OCI-LY1 (cell line): ENCODE results near the gene DYDC2.

ENCODE experiments used
- H2AFZ ChIP-seq: fragments of 200-600 bp; sonication (generic), shearing (Covaris generic); 2 replicates; pipeline ENCODE4 v1.6.0; 2014; ENCODE audit warnings: antibody characterized with exemption, mild to moderate bottlenecking, low read length
- H3F3A ChIP-seq: fragments of 200-600 bp; sonication (generic), shearing (Covaris generic); 2 replicates; pipeline ENCODE4 v1.6.0; 2014; ENCODE audit warnings: mild to moderate bottlenecking, antibody characterized with exemption, low read length, moderate library complexity; ENCODE audit not compliant: insufficient read depth
- H3K27ac ChIP-seq: fragments of 200-600 bp; sonication (generic); 2 replicates; pipeline ENCODE4 v1.5.1; 2014; ENCODE audit warnings: low read length, mixed run types, mild to moderate bottlenecking, low read depth; ENCODE audit not compliant: poor library complexity, severe bottlenecking
- H3K27me3 ChIP-seq: fragments of 200-600 bp; sonication (generic); 2 replicates; pipeline ENCODE4 v1.6.0; 2014; ENCODE audit warnings: antibody characterized with exemption, mild to moderate bottlenecking, low read length, moderate library complexity; ENCODE audit not compliant: insufficient read depth
- H3K36me3 ChIP-seq: fragments of 200-600 bp; sonication (generic); 2 replicates; pipeline ENCODE4 v1.6.1; 2014; ENCODE audit warnings: mild to moderate bottlenecking, antibody characterized with exemption, low read length, moderate library complexity, mixed read lengths; ENCODE audit not compliant: insufficient read depth
- H3K4me1 ChIP-seq: fragments of 200-600 bp; sonication (generic); 2 replicates; pipeline ENCODE4 v1.5.1; 2014; ENCODE audit warnings: mild to moderate bottlenecking, low read length, moderate library complexity; ENCODE audit not compliant: insufficient read depth, severe bottlenecking
- H3K4me2 ChIP-seq: fragments of 200-600 bp; sonication (generic), shearing (Covaris generic); 2 replicates; pipeline ENCODE4 v1.6.1; 2014; ENCODE audit warnings: low read length
- H3K4me3 ChIP-seq: fragments of 200-600 bp; sonication (generic); 2 replicates; pipeline ENCODE4 v1.5.1; 2014; ENCODE audit warnings: low read length, low read depth, mild to moderate bottlenecking, mixed read lengths; ENCODE audit not compliant: poor library complexity, severe bottlenecking
- H3K79me2 ChIP-seq: fragments of 200-600 bp; shearing (Covaris generic); 2 replicates; pipeline ENCODE4 v1.6.1; 2016; ENCODE audit warnings: mixed run types, low read length, mixed read lengths; ENCODE audit not compliant: insufficient read depth
- H3K9ac ChIP-seq: fragments of 200-600 bp; sonication (generic), shearing (Covaris generic); 2 replicates; pipeline ENCODE4 v1.6.1; 2014; ENCODE audit warnings: mild to moderate bottlenecking, low read length, mixed read lengths
- H3K9me2 ChIP-seq: fragments of 200-600 bp; sonication (generic), shearing (Covaris generic); 2 replicates; pipeline ENCODE4 v1.6.1; 2014; ENCODE audit warnings: low read depth, mild to moderate bottlenecking, low read length, mixed read lengths
- H3K9me3 ChIP-seq: fragments of 200-600 bp; shearing (Covaris generic); 2 replicates; pipeline ENCODE4 v1.6.1; 2014; ENCODE audit warnings: low read length, mixed read lengths
- H4K20me1 ChIP-seq: fragments of 200-600 bp; sonication (generic), shearing (Covaris generic); 2 replicates; pipeline ENCODE4 v1.6.0; 2016; ENCODE audit warnings: mild to moderate bottlenecking, low read length; ENCODE audit not compliant: insufficient read depth
- EZH2 ChIP-seq: fragments of 200-600 bp; sonication (generic), shearing (Covaris generic); IDR thresholded peaks from 2 replicates; pipeline ENCODE4 v1.8.0; 2017; ENCODE audit warnings: borderline replicate concordance, mixed run types, mild to moderate bottlenecking, antibody characterized with exemption, low read length, moderate library complexity, mixed read lengths
- TF ChIP-seq, protein P1 (sequence below): fragments of 200-600 bp; sonication (generic), shearing (Covaris generic); IDR thresholded peaks from 2 replicates; pipeline ENCODE4 v1.5.1; 2017; ENCODE audit warnings: mild to moderate bottlenecking, antibody characterized with exemption, low read length, moderate library complexity, mixed read lengths

The DYDC2 gene

DNA sequence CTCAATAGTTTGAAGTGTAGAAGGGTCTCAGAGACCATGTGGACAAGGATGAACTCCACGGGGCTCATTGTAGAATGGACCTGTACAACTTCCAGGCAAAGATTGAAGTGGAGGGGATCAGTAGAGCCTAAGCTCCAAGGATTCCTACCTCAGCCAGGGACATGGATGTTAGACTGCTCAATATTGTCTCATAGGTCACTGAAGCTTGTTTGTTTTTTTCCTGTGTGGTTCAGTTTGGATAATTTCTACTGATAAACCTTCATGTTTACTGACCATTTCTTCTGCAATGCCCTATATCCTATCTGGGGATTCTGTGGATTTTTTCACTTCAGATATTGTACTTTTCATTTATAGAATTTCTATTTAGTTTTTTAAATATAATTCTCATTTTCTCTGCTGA lies 8.9 kb downstream of the DYDC2 start:
- no peak overlapping the region for H3K4me2 ChIP-seq
- no peaks in the 10 kb centered on the region for H3K4me1 ChIP-seq
- no peaks in the 10 kb centered on the region for H3F3A ChIP-seq
- no peak overlapping the region for H2AFZ ChIP-seq
- H3K9me2 ChIP-seq = no peaks in the 10 kb centered on the region
- H3K79me2 ChIP-seq = no peaks in the 10 kb centered on the region
- no peak overlapping the region for H3K27ac ChIP-seq
- no peaks in the 10 kb centered on the region for H3K9me3 ChIP-seq
- H3K4me3 ChIP-seq = no peak overlapping the region
- H4K20me1 ChIP-seq = no peaks in the 10 kb centered on the region
- H3K36me3 ChIP-seq = no peaks in the 10 kb centered on the region
- H3K9ac ChIP-seq = no peak overlapping the region
- H3K27me3 ChIP-seq = no peaks in the 10 kb centered on the region
- no peak for TF ChIP-seq EZH2
- TF ChIP-seq, protein P1, sequence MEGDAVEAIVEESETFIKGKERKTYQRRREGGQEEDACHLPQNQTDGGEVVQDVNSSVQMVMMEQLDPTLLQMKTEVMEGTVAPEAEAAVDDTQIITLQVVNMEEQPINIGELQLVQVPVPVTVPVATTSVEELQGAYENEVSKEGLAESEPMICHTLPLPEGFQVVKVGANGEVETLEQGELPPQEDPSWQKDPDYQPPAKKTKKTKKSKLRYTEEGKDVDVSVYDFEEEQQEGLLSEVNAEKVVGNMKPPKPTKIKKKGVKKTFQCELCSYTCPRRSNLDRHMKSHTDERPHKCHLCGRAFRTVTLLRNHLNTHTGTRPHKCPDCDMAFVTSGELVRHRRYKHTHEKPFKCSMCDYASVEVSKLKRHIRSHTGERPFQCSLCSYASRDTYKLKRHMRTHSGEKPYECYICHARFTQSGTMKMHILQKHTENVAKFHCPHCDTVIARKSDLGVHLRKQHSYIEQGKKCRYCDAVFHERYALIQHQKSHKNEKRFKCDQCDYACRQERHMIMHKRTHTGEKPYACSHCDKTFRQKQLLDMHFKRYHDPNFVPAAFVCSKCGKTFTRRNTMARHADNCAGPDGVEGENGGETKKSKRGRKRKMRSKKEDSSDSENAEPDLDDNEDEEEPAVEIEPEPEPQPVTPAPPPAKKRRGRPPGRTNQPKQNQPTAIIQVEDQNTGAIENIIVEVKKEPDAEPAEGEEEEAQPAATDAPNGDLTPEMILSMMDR = no peak

- Histone ChIP-seq H3K27me3 (no peaks in the 10 kb centered on the region; the same call in 1 of the 2 replicates), H3K4me3 (no peak overlapping the region), H3K9me2 (no peaks in the 10 kb centered on the region)
Observed at GRCh38 chr10:80371467-80371866, 14.9 kb downstream of the DYDC2 start.

DNA sequence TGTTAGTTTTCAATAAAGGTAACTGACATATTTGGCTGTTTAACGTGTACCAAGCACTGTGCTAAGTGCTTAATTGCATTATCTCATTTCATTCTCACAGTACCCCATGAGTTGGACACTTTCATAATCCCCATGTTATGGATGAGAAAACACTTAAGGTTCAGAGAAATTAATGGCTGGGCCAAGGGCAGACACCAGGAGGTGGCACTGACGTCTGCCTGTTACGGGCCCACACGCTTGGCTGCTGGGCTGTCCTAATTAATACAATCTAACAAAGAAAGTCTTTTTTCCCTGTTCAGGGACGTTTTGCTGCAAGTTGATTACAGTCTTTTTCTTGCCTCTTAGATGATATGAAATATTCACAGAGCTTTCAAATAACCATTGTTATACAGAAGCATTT lies 16.1 kb downstream of the DYDC2 start:
- no peak overlapping the region for H3K4me2 ChIP-seq
- TF ChIP-seq EZH2 = no peak
- TF ChIP-seq, protein P1 = no peak

More at GRCh38 chr10:80371467-80371866, 14.9 kb downstream of the DYDC2 start:
- Histone ChIP-seq H3K9ac (no peak overlapping the region), H3K4me2 (no peak overlapping the region), H4K20me1 (no peaks in the 10 kb centered on the region), H3K4me1 (no peaks in the 10 kb centered on the region), H3K27ac (no peak overlapping the region), H3K9me3 (no peaks in the 10 kb centered on the region), H3F3A (no peaks in the 10 kb centered on the region), H3K79me2 (no peaks in the 10 kb centered on the region), H2AFZ (no peak overlapping the region), H3K36me3 (no peaks in the 10 kb centered on the region)
- TF ChIP-seq EZH2 = no peak

GRCh38 chr10:80373502-80373901 lies 16.9 kb downstream of the DYDC2 start:
- no peaks in the 10 kb centered on the region for H3F3A ChIP-seq
- no peak overlapping the region for H2AFZ ChIP-seq
- H3K36me3 ChIP-seq = no peaks in the 10 kb centered on the region
- no peak overlapping the region for H3K4me2 ChIP-seq
- H3K27ac ChIP-seq = no peak overlapping the region
- H3K27me3 ChIP-seq = no peaks in the 10 kb centered on the region; the same call in 1 of the 2 replicates
- no peaks in the 10 kb centered on the region for H3K79me2 ChIP-seq
- no peaks in the 10 kb centered on the region for H3K9me3 ChIP-seq
- no peaks in the 10 kb centered on the region for H4K20me1 ChIP-seq
- no peaks in the 10 kb centered on the region for H3K9me2 ChIP-seq
- H3K4me1 ChIP-seq = no peaks in the 10 kb centered on the region
- H3K9ac ChIP-seq = no peak overlapping the region
- no peak overlapping the region for H3K4me3 ChIP-seq
- TF ChIP-seq, protein P1 = no peak
- no peak for TF ChIP-seq EZH2

More for the DNA sequence above, 16.1 kb downstream of the DYDC2 start:
- Histone ChIP-seq H3K4me1 (no peaks in the 10 kb centered on the region), H3K79me2 (no peaks in the 10 kb centered on the region), H3K27me3 (no peaks in the 10 kb centered on the region; the same call in 1 of the 2 replicates), H3K9me2 (no peaks in the 10 kb centered on the region), H4K20me1 (no peaks in the 10 kb centered on the region), H3K9ac (no peak overlapping the region), H3K4me3 (no peak overlapping the region), H2AFZ (no peak overlapping the region), H3K36me3 (no peaks in the 10 kb centered on the region), H3K9me3 (no peaks in the 10 kb centered on the region), H3K27ac (no peak overlapping the region), H3F3A (no peaks in the 10 kb centered on the region)
